AG04450 (cell line): ENCODE data around the gene UMODL1. TPM values are rescaled to one million over a fixed set of nuclear protein-coding genes. Genes with fewer than 3 reads are reported as not detected.

Experiments
- CTCF ChIA-PET: fragments of 300-600, 350-600 bp; formaldehyde crosslinking; extraction: SDS; loops from one replicate; lab custom pipeline; 2022; ENCODE audit warnings: antibody characterized with exemption, inconsistent platforms; lab: Charles Lee
- POLR2A ChIA-PET: fragments of 350-600 bp; formaldehyde crosslinking; extraction: SDS; loops from one replicate; lab custom pipeline; 2021; ENCODE audit warnings: antibody characterized with exemption, inconsistent platforms; lab: Yijun Ruan, JAX
- DNase-seq: peaks from one replicate; pipeline ENCODE4 v3.0.0-alpha.2; 2011; ENCODE audit warnings: low read depth, low spot score
- H3K27ac ChIP-seq: one replicate; pipeline ENCODE4 v1.5.1; 2012; ENCODE audit warnings: low read depth, low read length, control low read depth
- H3K27me3 ChIP-seq: one replicate; pipeline ENCODE4 v1.6.0; 2012; ENCODE audit warnings: low read length; ENCODE audit not compliant: control insufficient read depth, insufficient read depth
- H3K4me3 ChIP-seq: 2 replicates; pipeline ENCODE4 v1.5.1; 2011; ENCODE audit warnings: mild to moderate bottlenecking, low read depth, low read length, control low read depth
- H3K9me3 ChIP-seq: 2 replicates; pipeline ENCODE4 v1.5.1; 2012; ENCODE audit warnings: low read length; ENCODE audit not compliant: control insufficient read depth, insufficient read depth
- polyA plus RNA-seq: library from polyadenylated mRNA; depleted of rRNA; stranded (reverse); fragments of >200 nt; gene quantifications from 2 replicates; pipeline ENCODE4 v1.2.3, GENCODE V29; 2011
- TF ChIP-seq, protein P1 (sequence below): IDR thresholded peaks from 2 replicates; pipeline ENCODE4 v1.5.1; 2011; ENCODE audit warnings: low read depth, low read length, control low read depth, inconsistent platforms

Gene UMODL1
- polyA plus RNA-seq, 1 experiment, result 0.09 TPM

DNA sequence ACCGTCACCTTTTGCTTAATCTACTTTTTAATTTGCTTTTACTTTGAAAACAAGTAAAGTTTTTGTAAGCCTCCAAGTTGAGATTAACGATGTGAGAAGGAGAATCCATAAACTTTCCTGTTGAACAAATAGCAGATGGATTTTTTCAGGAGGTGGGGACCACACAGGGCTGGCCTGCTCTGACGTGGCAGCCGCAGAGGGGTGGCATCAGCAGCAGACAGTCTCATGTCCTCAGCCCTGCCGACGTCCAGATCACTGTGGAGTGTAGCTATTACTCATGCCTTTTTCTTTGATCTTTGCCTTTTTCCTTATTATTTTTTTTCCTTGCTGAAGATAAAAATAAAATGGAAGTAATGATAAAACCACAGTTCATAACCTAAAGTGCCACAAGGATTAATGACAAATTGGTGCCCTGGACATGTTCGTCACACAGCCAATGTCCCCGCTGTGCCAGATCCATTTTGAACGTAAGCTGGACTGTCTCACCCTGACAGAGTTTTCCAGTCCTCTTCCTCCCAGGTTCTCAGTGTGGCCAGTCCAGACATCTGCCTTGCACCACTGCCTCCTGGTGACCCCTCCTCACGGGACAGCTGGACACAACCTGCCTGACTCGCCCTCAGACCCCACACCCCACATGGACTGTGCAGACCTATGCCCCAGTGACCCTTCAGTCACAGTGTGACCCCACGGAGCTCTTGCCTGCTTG is 45.6 kb upstream of the UMODL1 start:
- TF ChIP-seq, protein P1, sequence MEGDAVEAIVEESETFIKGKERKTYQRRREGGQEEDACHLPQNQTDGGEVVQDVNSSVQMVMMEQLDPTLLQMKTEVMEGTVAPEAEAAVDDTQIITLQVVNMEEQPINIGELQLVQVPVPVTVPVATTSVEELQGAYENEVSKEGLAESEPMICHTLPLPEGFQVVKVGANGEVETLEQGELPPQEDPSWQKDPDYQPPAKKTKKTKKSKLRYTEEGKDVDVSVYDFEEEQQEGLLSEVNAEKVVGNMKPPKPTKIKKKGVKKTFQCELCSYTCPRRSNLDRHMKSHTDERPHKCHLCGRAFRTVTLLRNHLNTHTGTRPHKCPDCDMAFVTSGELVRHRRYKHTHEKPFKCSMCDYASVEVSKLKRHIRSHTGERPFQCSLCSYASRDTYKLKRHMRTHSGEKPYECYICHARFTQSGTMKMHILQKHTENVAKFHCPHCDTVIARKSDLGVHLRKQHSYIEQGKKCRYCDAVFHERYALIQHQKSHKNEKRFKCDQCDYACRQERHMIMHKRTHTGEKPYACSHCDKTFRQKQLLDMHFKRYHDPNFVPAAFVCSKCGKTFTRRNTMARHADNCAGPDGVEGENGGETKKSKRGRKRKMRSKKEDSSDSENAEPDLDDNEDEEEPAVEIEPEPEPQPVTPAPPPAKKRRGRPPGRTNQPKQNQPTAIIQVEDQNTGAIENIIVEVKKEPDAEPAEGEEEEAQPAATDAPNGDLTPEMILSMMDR, result no peak
- H3K27me3 ChIP-seq, result no peaks in the 10 kb centered on the region
- DNase-seq, result no peak
- no peak overlapping the region for H3K4me3 ChIP-seq
- H3K27ac ChIP-seq, result peak overlapping the region; percentile 70
- CTCF ChIA-PET, result interaction anchor here (1.4 kb wide), 1 partner anchor 82 kb away, joined by 4 read pairs; no protein-coding TSS in a partner anchor
- POLR2A ChIA-PET, result interaction anchor here (0.7 to 1.5 kb wide), 3 partner anchors 14 to 68 kb away, joined by 3 to 7 read pairs (median 5); no protein-coding TSS in a partner anchor
- no peaks in the 10 kb centered on the region; the same call in 1 of the 2 replicates for H3K9me3 ChIP-seq

DNA sequence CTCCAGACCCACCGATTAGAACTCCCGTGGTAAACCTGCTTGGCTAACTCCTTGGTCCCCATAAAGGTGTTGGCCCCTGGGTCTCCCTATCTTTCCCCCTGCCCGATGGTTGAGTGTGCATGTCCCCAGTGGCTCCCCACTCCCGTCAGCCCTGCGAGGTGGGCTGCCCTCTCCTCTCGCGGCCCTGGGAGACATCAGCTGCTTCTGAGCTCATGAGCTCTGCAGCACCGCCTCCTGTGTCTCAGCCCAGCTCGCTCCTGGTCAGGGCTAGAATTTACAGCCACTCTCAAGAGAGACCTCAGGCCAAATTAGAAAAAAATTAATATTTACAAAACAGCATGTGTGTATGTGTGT is 45.1 kb upstream of the UMODL1 start:
- DNase-seq, result no peak
- Histone ChIP-seq H3K4me3 (no peak overlapping the region), H3K9me3 (no peaks in the 10 kb centered on the region; the same call in 1 of the 2 replicates), H3K27ac (peak overlapping the region; percentile 70), H3K27me3 (no peaks in the 10 kb centered on the region)
- POLR2A ChIA-PET, result interaction anchor here (1.3 to 1.5 kb wide), 2 partner anchors 13 to 14 kb away, joined by 3 to 7 read pairs; no protein-coding TSS in a partner anchor
- TF ChIP-seq, protein P1, result no peak
- CTCF ChIA-PET, result interaction anchor here (1.4 kb wide), 1 partner anchor 82 kb away, joined by 4 read pairs; no protein-coding TSS in a partner anchor

DNA sequence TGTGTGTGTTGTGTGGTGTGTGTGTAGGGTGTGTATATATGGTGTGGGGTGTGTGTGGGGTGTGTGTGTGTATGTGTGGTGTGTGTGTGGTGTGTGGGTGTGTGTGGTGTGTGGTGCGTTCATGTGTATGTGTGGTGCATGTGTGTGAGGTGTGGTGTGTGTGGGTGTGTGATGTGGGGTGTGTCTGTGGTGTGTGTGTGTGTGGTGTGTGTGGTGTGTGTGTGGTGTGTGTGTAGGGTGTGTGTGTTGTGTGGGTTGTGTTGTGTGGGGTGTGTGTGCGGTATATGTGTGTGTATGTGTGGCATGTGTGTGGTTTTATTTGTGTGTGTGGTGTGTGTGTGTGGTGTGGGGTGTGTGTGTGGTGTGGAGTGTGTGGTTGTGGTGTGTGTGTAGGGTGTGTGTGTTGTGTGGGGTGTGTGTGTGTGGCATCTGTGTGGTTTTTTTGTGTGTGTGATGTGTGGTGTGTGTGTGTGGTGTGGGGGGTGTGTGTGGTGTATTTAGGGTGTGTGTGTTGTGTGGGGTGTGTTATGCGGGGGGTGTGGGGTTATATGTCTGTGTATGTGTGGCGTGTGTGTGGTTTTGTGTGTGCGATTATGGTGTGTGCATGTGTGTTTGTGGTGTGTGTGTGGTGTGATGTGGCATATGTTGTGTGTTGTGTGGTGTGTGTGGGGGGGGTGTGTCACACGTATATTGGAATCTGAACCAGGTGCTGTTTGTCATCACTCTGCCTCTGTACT is 43.9 kb upstream of the UMODL1 start:
- Histone ChIP-seq H3K9me3 (no peaks in the 10 kb centered on the region; the same call in 1 of the 2 replicates), H3K27ac (no peak overlapping the region), H3K4me3 (no peak overlapping the region), H3K27me3 (no peaks in the 10 kb centered on the region)
- POLR2A ChIA-PET, result interaction anchor here (1.0 kb wide), 1 partner anchor 13 kb away, joined by 3 read pairs; no protein-coding TSS in a partner anchor
- no peak for DNase-seq
- TF ChIP-seq, protein P1, result no peak
- CTCF ChIA-PET, result no interaction called here

DNA sequence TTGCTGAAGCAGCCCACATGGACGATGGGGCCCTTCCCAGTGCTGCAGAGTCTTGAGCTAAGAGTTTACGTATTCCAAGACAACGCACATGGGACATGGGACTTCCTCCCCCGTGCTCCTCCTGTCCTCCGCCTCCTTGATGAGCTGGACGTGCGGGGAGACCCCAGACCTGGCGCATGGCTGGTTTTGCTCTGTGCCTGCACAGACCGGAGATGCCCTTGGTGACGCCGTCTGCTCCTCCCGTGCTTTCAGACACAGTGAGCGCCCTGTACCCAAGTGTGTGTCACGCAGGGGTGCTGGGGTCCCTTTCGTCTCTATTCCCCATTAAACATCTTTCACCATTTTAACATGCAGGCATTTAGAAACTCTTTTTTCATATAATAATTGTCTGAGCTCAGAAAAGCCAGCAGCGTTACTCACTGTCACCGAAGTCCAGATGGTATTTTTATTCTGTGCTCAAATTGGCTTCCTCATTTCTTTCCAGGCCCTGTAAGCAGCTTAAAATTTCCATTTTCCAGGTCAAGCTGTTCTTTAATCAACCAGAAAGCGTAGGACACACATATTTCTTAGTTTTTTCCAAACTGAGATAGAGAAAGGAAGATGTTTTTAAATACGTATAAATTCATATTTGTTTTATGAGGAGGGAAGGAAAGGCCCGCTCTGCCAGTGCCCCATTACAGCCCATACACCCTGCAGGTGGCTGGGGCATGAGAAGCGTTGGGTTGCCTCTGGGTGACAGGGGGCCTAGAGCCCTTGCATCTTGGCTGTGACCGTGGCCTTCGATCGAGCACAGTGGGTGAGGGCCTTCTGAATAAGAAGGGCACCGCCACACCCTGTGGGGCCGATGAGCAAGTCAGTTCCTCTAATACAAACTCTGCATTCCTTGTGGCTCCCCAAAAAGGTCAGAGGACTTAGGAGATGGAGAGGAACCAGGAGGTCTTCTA is 43.0 kb upstream of the UMODL1 start:
- TF ChIP-seq, protein P1, result no peak
- H3K9me3 ChIP-seq, result no peaks in the 10 kb centered on the region; the same call in 1 of the 2 replicates
- H3K27ac ChIP-seq, result no peak overlapping the region
- DNase-seq, result no peak
- POLR2A ChIA-PET, result interaction anchor here (1.0 kb wide), 1 partner anchor 12 kb away, joined by 3 read pairs; no protein-coding TSS in a partner anchor
- no peaks in the 10 kb centered on the region for H3K27me3 ChIP-seq
- no peak overlapping the region for H3K4me3 ChIP-seq
- CTCF ChIA-PET, result no interaction called here
